ENCODE data around the gene MGAT2.

DNA sequence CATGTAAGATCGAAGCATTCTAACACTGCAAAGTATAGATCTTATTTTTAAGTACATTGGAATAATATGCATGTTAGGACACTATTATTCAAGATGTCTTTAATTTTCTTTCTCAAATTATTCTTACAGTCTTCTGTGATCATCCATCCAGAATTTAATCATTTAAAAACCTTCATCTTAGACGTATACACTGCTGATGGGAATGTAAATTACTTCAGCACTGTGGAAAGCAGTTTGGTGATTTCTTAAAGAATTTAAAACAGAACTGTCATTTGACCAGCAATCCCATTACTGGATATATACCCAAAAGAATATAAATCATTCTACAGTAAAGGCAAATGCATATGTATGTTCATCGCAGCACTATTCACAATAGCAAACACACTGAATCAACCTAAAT is 31.2 kb upstream of the MGAT2 start:
- TF ChIP-seq, protein P1, sequence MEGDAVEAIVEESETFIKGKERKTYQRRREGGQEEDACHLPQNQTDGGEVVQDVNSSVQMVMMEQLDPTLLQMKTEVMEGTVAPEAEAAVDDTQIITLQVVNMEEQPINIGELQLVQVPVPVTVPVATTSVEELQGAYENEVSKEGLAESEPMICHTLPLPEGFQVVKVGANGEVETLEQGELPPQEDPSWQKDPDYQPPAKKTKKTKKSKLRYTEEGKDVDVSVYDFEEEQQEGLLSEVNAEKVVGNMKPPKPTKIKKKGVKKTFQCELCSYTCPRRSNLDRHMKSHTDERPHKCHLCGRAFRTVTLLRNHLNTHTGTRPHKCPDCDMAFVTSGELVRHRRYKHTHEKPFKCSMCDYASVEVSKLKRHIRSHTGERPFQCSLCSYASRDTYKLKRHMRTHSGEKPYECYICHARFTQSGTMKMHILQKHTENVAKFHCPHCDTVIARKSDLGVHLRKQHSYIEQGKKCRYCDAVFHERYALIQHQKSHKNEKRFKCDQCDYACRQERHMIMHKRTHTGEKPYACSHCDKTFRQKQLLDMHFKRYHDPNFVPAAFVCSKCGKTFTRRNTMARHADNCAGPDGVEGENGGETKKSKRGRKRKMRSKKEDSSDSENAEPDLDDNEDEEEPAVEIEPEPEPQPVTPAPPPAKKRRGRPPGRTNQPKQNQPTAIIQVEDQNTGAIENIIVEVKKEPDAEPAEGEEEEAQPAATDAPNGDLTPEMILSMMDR (IDR thresholded peaks at IDR 0.05) = no peak
- TF ChIP-seq REST (IDR thresholded peaks at IDR 0.05; ENCODE audit: insufficient read depth in 1 of 2, low read depth in 2 of 2, low read length in 1 of 2) (peak in 1 of 2 experiments; percentile 36; a peak in 1 of 4 replicates), SIN3A (IDR thresholded peaks at IDR 0.05; ENCODE audit: borderline replicate concordance, insufficient read depth, low read depth, low read length) (no peak), POLR2AphosphoS5 (IDR thresholded peaks at IDR 0.05; ENCODE audit: low read depth, low read length) (no peak), TCF7L2 (IDR thresholded peaks at IDR 0.05; ENCODE audit: low read depth, low read length) (no peak)

Measured in Panc1 (cell line).